PC-3 (cell line): ENCODE results near the gene TECPR2.

Experiments used
- EZH2 ChIP-seq: fragments of 300-600 bp; sonication (generic); IDR thresholded peaks from one replicate; pipeline ENCODE4 v1.6.1; 2017; ENCODE audit warnings: antibody characterized with exemption, mild to moderate bottlenecking, low read length; ENCODE audit not compliant: unreplicated experiment
- TF ChIP-seq, protein P1 (sequence below): fragments of 300-600 bp; sonication (generic); conservative IDR thresholded peaks from 2 replicates; pipeline ENCODE4 v1.5.1; 2017; ENCODE audit warnings: antibody characterized with exemption, low read depth, mild to moderate bottlenecking, low read length

DNA sequence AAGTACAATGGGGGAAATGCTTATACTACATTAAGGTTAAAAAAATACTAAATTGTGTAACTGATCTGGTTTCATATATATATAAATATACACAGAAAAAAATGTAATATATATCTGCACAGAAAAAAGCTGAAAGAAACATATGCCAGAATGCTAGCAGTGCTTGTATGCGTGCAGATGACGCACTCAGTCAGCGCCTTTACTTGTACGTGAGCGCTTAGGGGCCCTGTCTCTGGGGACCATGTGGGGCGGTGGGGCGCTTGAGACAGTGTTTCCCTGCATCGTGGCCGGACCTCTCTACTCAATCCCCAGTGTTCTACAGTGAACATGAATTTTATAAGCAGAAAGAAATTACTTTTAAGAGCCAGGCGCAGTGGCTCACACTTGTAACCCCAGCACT lies 139.8 kb downstream of the TECPR2 start:
- TF ChIP-seq, protein P1, sequence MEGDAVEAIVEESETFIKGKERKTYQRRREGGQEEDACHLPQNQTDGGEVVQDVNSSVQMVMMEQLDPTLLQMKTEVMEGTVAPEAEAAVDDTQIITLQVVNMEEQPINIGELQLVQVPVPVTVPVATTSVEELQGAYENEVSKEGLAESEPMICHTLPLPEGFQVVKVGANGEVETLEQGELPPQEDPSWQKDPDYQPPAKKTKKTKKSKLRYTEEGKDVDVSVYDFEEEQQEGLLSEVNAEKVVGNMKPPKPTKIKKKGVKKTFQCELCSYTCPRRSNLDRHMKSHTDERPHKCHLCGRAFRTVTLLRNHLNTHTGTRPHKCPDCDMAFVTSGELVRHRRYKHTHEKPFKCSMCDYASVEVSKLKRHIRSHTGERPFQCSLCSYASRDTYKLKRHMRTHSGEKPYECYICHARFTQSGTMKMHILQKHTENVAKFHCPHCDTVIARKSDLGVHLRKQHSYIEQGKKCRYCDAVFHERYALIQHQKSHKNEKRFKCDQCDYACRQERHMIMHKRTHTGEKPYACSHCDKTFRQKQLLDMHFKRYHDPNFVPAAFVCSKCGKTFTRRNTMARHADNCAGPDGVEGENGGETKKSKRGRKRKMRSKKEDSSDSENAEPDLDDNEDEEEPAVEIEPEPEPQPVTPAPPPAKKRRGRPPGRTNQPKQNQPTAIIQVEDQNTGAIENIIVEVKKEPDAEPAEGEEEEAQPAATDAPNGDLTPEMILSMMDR: no peak
- TF ChIP-seq EZH2: no peak
